ENCODE measurements around the gene C1QTNF1.
A peak's percentile ranks its signal among the peaks of the same experiment; 100 is the strongest.

Gene C1QTNF1

DNA sequence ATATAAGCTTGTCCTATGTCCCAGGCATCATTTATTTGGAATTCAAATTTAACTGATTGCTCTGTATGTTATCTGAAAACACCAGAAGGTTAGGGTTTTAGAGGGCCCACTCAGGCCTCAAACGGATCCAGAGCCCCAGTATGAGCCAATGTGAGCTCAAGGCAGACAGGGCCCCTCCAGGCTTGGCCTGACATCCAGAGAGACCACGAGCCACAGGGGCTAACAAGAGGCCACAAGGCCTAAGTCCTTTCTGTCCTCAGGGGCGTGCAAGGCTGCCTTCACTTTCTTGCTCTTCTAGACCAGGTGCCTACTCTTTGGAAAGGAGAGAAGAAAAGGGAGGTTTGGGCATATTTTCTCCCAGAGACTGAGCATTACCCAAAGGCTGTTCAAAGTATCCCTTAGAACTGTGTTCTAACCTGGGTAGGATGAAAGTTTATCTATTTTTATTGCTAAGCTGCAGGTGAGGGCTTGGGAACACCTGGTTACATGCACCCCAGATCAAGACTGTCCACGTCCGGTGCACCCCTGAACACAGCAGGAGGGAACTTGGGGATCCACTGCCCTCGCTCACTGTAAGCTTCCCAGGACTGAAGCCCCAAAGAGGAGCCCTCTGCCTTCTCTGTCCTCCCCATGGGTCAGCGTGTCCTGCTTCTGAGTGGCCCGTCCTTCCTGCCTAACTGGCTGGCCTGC, 49.2 kb downstream of the C1QTNF1 start:
- TF ChIP-seq, protein P1, sequence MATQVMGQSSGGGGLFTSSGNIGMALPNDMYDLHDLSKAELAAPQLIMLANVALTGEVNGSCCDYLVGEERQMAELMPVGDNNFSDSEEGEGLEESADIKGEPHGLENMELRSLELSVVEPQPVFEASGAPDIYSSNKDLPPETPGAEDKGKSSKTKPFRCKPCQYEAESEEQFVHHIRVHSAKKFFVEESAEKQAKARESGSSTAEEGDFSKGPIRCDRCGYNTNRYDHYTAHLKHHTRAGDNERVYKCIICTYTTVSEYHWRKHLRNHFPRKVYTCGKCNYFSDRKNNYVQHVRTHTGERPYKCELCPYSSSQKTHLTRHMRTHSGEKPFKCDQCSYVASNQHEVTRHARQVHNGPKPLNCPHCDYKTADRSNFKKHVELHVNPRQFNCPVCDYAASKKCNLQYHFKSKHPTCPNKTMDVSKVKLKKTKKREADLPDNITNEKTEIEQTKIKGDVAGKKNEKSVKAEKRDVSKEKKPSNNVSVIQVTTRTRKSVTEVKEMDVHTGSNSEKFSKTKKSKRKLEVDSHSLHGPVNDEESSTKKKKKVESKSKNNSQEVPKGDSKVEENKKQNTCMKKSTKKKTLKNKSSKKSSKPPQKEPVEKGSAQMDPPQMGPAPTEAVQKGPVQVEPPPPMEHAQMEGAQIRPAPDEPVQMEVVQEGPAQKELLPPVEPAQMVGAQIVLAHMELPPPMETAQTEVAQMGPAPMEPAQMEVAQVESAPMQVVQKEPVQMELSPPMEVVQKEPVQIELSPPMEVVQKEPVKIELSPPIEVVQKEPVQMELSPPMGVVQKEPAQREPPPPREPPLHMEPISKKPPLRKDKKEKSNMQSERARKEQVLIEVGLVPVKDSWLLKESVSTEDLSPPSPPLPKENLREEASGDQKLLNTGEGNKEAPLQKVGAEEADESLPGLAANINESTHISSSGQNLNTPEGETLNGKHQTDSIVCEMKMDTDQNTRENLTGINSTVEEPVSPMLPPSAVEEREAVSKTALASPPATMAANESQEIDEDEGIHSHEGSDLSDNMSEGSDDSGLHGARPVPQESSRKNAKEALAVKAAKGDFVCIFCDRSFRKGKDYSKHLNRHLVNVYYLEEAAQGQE (IDR thresholded peaks at IDR 0.05; ENCODE audit: low read depth): no peak
- TF ChIP-seq TAF1 (IDR thresholded peaks at IDR 0.05; ENCODE audit: low read depth) (no peak), TEAD4 (IDR thresholded peaks at IDR 0.05) (no peak), USF1 (IDR thresholded peaks at IDR 0.05) (no peak), YY1 (IDR thresholded peaks at IDR 0.05; ENCODE audit: low read depth) (no peak), NFIC (IDR thresholded peaks at IDR 0.05) (no peak), CREB1 (IDR thresholded peaks at IDR 0.05; ENCODE audit: low read depth) (no peak), CEBPB (IDR thresholded peaks at IDR 0.05) (no peak), RAD21 (IDR thresholded peaks at IDR 0.05; ENCODE audit: low read depth) (no peak), TCF12 (IDR thresholded peaks at IDR 0.05; ENCODE audit: low read depth) (no peak), EP300 (IDR thresholded peaks at IDR 0.05; ENCODE audit: borderline replicate concordance) (no peak), ZBTB7A (IDR thresholded peaks at IDR 0.05; ENCODE audit: low read depth) (no peak)

DNA sequence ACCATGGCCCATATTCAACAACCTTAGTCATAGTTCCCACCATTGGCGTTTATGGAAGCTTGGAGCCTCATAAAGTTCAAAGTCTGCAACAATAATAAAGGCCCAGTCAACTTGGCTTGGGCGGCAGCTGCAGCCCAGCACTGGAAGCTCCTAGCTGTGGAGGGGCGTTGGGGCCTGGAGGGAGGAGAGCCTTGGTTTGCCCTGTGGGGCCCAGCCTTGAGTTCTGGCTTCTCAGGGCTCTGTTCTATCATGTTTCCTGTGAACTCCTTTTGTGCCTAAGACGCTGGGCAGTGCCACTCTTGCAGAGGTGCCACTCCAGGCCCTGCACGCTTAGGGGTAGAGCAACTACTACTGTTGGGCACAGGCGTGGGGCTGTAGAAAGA, 49.7 kb downstream of the C1QTNF1 start:
- TF ChIP-seq YY1 (IDR thresholded peaks at IDR 0.05; ENCODE audit: low read depth): no peak
- no peak for TF ChIP-seq TAF1 (IDR thresholded peaks at IDR 0.05; ENCODE audit: low read depth)
- TF ChIP-seq CREB1 (IDR thresholded peaks at IDR 0.05; ENCODE audit: low read depth): no peak
- TF ChIP-seq NFIC (IDR thresholded peaks at IDR 0.05): no peak
- no peak for TF ChIP-seq TEAD4 (IDR thresholded peaks at IDR 0.05)
- TF ChIP-seq USF1 (IDR thresholded peaks at IDR 0.05): no peak
- no peak for TF ChIP-seq RAD21 (IDR thresholded peaks at IDR 0.05; ENCODE audit: low read depth)
- no peak for TF ChIP-seq EGR1 (IDR thresholded peaks at IDR 0.05)
- TF ChIP-seq, protein P2, sequence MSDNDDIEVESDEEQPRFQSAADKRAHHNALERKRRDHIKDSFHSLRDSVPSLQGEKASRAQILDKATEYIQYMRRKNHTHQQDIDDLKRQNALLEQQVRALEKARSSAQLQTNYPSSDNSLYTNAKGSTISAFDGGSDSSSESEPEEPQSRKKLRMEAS (IDR thresholded peaks at IDR 0.05): no peak
- TF ChIP-seq, protein P1 (IDR thresholded peaks at IDR 0.05; ENCODE audit: low read depth): no peak
- TF ChIP-seq TCF12 (IDR thresholded peaks at IDR 0.05; ENCODE audit: low read depth): no peak
- TF ChIP-seq ZBTB7A (IDR thresholded peaks at IDR 0.05; ENCODE audit: low read depth): no peak
- TF ChIP-seq EP300 (IDR thresholded peaks at IDR 0.05; ENCODE audit: borderline replicate concordance): no peak
- no peak for TF ChIP-seq FOXM1 (IDR thresholded peaks at IDR 0.05; ENCODE audit: borderline replicate concordance, low read depth)
- no peak for TF ChIP-seq CEBPB (IDR thresholded peaks at IDR 0.05)

DNA sequence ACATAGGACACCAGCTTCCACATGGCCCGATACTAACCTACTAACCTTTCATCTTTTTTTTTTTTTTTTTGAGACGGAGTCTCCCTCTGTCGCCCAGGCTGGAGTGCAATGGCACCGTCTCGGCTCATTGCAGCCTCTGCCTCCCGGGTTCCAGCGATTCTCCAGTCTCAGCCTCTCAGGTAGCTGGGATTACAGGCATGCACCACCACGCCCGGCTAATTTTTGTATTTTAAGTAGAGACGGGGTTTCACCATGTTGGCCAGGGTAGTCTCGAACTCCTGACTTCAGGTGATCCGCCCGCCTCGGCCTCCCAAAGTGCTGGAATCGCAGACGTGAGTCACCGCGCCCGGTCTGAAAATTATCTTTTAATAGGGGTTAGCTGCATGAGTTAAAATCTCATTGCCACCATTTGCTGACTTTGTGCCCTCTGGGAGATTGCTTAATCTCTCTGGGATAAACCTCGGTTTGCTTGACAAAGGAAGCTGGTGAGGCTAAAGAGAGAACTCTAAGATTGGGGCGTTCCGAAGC, 50.2 kb downstream of the C1QTNF1 start:
- TF ChIP-seq CEBPB (IDR thresholded peaks at IDR 0.05): peak; percentile 62

DNA sequence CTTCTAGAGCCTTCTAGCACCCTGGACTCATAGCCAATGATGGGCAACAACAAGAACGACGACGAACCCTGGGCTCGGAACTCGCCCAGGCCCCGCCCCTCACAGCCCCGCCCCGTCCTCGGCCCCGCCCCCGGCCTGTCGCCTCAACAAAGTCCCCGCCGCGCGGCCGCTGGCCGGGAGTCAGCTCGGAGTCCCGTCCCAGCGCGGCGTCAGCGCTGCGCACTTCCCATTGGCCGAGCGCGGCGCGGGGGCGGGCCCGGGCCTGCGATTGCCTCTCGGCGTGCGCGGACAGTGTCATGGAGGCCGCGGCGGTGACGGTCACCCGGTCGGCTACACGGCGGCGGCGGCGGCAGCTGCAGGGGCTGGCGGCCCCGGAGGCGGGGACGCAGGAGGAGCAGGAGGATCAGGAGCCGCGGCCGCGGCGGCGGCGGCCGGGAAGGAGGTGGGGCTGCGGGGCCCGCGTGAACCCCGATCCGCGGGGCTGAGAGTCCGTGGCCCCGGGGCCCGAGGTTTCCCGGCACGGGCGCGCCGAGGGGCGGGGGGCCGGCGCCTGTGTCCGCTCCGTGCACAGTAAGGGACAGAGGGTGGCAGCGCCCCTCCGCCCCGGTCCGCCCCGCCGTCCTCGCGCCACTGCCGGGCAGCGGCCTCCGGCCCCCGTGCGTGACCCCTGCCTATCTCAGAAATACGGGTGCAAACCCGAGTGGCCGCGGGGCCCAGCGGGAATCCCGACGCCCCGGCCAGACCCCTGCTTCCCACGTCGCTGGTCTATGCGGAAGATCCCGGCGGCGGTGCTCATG, 50.9 kb downstream of the C1QTNF1 start, which contains the start of gene ENGASE:
Gene ENGASE, plus strand, starts transcription at position 176 of the 797 bp plus-strand sequence. Its CDS starts 121 bp downstream, at position 297.
- TF ChIP-seq EGR1 (IDR thresholded peaks at IDR 0.05) (peak; percentile 70), TEAD4 (IDR thresholded peaks at IDR 0.05) (peak; percentile 3; the same call in 1 of the 2 replicates), CEBPB (IDR thresholded peaks at IDR 0.05) (no peak), TAF1 (IDR thresholded peaks at IDR 0.05; ENCODE audit: low read depth) (peak; percentile 83), YY1 (IDR thresholded peaks at IDR 0.05; ENCODE audit: low read depth) (peak; percentile 85), TCF12 (IDR thresholded peaks at IDR 0.05; ENCODE audit: low read depth) (peak; percentile 25; the same call in 1 of the 2 replicates), RAD21 (IDR thresholded peaks at IDR 0.05; ENCODE audit: low read depth) (no peak), CREB1 (IDR thresholded peaks at IDR 0.05; ENCODE audit: low read depth) (no peak), NFIC (IDR thresholded peaks at IDR 0.05) (no peak)
- TF ChIP-seq, protein P1 (IDR thresholded peaks at IDR 0.05; ENCODE audit: low read depth): no peak
- TF ChIP-seq, protein P2 (IDR thresholded peaks at IDR 0.05): peak; percentile 76

Data from Ishikawa (cell line).